Heart left ventricle (tissue), 13 donors: Measurements from ENCODE around the gene SLAIN1.

ENCODE experiments used
- POLR2A ChIP-seq, 2 donors: fragments of 450-650 bp; IDR thresholded peaks; one replicate each; pipeline ENCODE4 v1.6.1; 2017; ENCODE audit warnings: antibody characterized with exemption in 2 of 2, mild to moderate bottlenecking in 2 of 2, moderate library complexity in 2 of 2
- TF ChIP-seq, protein P1 (sequence below), 12 donors: fragments of 200-600 bp; sonication (generic) in 4 of 12; IDR thresholded peaks; one replicate each; pipeline versions ENCODE4 v1.5.0 to v1.8.0; 2018 to 2022; ENCODE audit warnings: antibody characterized with exemption in 12 of 12, mild to moderate bottlenecking in 5 of 12
- donor health status: ischemic (EF 13 %, LVEDD 7.1; RV severe dilation, severe dysfunction).
- donor health status: DM: no; HTN: yes; CAD: no.
- donor health status: DM: no; HTN: no; CAD: no.
- donor health status: ischemic (EF 25% LVEDD 6.9; RV normal size, moderate dysfunction).
- donor health status: ischemic (EF 25% LVEDD 5.7; RV mildly dilated, moderate dysfunction).
- donor health status: ischemic (EF 35%, LVEDD 5.7; RV mildly dilated, moderate dysfunction).
- donor health status: nonischemic (EF 11% LVEDD 7.7; RV severe dilation, severe dysfunction).
- donor health status: DM: yes; HTN: yes; CAD: no.
- donor health status: PGD.
- donor health status: ischemic (EF 29% LVEDD 5.4; RV normal size, mild dysfunction).
- donor health status: nonischemic (EF 23%, LVEDD 6.1; RV moderate dilation, normal function).

DNA sequence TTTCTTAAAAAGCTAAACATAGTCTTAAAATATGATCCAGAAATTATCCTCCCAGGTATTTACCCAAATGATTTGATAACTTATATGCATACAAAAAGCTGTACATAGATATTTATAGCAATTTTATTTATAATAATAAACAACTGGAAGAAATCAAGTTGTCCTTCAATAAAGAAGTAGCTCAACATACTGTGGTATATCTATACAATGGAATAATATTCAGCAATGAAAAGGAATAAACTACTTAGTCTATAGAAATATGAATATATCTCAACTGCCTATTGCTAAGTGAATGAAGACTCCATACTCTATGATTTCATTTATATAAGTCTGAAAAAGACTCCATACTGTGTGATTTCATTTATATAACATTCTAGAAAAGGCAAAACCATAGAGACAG lies 47.1 kb upstream of the SLAIN1 start:
- no peak for TF ChIP-seq POLR2A (IDR thresholded peaks at IDR 0.05)
- TF ChIP-seq, protein P1, sequence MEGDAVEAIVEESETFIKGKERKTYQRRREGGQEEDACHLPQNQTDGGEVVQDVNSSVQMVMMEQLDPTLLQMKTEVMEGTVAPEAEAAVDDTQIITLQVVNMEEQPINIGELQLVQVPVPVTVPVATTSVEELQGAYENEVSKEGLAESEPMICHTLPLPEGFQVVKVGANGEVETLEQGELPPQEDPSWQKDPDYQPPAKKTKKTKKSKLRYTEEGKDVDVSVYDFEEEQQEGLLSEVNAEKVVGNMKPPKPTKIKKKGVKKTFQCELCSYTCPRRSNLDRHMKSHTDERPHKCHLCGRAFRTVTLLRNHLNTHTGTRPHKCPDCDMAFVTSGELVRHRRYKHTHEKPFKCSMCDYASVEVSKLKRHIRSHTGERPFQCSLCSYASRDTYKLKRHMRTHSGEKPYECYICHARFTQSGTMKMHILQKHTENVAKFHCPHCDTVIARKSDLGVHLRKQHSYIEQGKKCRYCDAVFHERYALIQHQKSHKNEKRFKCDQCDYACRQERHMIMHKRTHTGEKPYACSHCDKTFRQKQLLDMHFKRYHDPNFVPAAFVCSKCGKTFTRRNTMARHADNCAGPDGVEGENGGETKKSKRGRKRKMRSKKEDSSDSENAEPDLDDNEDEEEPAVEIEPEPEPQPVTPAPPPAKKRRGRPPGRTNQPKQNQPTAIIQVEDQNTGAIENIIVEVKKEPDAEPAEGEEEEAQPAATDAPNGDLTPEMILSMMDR (IDR thresholded peaks at IDR 0.05) = no peak
